Dermis microvascular lymphatic vessel endothelial cell (primary cell): Measurements from ENCODE around the gene PTH2. TPM values are rescaled to one million over a fixed set of nuclear protein-coding genes. Genes with fewer than 3 reads are reported as not detected.
"Not testable (repeated sequence)": the region's sequence is repeated elsewhere in the genome, so short reads cannot be mapped to it uniquely, and the experiment has no call there.

ENCODE experiments used
- DNase-seq, 2 donors: peaks; one replicate each; pipeline versions ENCODE4 v3.0.0 to v3.0.0-alpha.2; 2010; ENCODE audit warnings: low read depth in 2 of 2
- total RNA-seq: library from RNA; depleted of rRNA; stranded (reverse); fragments of >200 nt; gene quantifications from 2 replicates; pipeline ENCODE4 v1.2.1, GENCODE V29; 2014

PTH2 gene, protein sequence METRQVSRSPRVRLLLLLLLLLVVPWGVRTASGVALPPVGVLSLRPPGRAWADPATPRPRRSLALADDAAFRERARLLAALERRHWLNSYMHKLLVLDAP
- total RNA-seq: not detected in 2 replicates

GRCh38 chr19:49423071-49423984 lies at the start of gene PTH2:
Gene PTH2 (minus strand): TSS chr19:49423441. CDS start chr19:49423339, 102 bp downstream.
- DNase-seq: no peak

DNA sequence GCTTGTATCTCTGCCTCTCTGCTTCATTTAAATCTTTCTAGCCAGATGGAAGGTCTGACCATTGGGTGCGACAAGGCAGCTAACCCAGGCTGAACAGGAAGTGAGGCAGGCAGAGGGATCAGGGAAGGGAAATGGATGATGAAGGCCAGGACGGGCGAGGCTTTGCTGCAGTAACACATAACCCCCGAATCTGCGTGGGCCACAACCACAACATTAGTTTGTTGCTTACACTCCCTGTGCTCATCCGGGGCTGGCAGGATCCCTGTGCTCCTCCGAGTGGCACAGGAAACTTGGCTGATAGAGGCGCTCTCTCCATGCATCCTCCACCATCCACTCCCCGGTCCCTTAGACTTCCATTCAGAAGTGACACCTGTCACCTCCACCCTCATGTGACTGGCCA lies 49.7 kb upstream of the PTH2 start:
- no peak for DNase-seq

- no peak for DNase-seq
Measured at GRCh38 chr19:49470615-49470978, 47.4 kb upstream of the PTH2 start.

- no peak for DNase-seq
Measured at GRCh38 chr19:49469828-49470614, 46.8 kb upstream of the PTH2 start.

DNA sequence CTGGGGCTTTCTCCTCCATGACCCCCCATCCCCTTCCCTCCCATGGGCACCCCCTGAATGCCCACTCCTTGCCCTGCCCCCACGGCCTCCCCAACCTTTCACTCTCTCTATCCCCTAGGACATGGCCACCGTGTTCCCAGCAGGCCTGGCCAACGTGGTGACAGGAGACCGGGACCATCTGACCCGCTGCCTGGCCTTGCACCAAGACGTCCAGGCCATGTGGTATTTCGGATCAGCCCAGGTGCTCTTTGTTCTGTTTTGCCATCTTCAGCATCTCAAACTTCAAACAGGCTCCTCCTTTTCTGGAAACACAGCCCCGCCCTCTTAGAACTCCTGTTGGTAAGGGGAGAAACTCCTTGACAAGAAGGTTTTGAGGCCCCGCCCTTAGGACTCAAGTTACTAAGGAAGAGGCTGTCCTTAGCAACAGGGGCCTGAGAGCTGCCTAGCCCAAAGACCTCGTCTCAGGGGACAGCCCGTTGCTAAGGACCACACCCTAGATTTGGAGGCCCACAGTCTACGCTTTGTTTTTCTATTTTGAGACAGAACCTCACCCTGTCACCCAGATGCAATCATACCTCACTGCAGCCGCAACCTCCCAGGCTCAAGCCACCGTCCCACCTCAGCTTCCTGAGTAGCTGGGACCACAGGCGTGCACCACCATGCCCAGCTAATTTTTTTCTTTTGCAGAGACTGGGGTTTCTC lies 45.7 kb upstream of the PTH2 start:
- DNase-seq: no peak

- DNase-seq: no peak
Measured at GRCh38 chr19:49468199-49468598, 45.0 kb upstream of the PTH2 start.

GRCh38 chr19:49465371-49465770 lies 42.1 kb upstream of the PTH2 start:
- DNase-seq: no peak

DNA sequence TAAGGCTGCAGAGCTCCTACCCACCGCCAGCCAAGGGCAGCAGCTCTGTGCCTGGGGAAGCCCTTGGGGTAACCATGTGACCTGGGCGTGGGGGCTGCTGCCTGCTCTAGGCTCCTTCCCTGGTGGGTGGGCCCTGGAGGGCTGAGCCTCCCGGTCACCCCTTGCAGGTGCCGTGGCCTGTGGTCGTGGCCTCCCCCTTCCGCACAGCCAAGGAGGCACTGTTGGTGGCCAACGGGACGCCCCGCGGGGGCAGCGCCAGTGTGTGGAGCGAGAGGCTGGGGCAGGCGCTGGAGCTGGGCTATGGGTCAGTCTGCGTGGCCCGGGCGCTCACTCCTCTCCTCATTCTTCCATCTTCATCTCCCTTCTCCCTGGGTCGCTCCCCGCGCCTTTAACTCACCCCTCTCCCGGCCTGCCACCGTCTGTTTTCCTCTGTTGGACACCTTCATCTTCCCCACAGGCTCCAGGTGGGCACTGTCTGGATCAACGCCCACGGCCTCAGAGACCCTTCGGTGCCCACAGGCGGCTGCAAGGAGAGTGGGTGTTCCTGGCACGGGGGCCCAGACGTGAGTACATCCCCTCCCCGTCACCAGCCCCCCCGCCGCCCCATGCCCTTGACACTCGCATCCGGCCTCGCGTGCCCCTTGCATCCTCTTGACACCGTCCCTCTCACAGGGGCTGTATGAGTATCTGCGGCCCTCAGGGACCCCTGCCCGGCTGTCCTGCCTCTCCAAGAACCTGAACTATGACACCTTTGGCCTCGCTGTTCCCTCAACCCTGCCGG lies 40.9 kb upstream of the PTH2 start:
- no peak for DNase-seq

GRCh38 chr19:49462492-49462891 lies 39.3 kb upstream of the PTH2 start:
- DNase-seq: no peak

DNA sequence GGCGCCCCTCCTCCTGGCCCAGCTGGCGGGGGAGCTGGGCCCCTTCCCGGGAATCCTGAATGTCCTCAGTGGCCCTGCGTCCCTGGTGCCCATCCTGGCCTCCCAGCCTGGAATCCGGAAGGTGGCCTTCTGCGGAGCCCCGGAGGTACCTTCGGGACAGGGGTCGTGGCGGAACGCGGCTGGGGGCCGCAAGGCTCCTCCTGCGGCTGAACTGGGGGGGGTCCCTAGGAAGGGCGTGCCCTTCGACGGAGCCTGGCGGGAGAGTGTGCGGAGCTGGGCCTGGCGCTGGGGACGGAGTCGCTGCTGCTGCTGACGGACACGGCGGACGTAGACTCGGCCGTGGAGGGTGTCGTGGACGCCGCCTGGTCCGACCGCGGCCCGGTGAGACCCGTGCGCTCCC lies 38.4 kb upstream of the PTH2 start:
- DNase-seq: no peak

GRCh38 chr19:49461130-49461529 lies 37.9 kb upstream of the PTH2 start:
- DNase-seq: not testable (repeated sequence)

GRCh38 chr19:49459388-49459787 lies 36.1 kb upstream of the PTH2 start:
- DNase-seq: no peak

DNA sequence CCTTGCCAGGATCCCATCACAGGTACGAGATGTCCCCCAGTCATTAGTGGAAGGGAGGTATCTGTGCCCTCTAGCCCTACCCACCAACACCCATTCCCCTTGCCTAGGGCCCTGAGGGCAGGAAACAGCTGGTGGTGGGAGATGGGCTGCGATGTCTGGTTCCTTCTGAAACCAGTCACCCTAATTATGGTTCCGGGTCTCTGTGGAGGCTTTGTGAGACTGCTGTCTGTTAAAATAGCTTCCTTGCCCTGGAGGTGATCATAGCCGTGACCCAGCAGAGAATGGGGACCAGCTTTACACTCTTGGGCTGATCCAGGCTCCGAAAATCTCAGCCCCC lies 35.3 kb upstream of the PTH2 start:
- no peak for DNase-seq

DNA sequence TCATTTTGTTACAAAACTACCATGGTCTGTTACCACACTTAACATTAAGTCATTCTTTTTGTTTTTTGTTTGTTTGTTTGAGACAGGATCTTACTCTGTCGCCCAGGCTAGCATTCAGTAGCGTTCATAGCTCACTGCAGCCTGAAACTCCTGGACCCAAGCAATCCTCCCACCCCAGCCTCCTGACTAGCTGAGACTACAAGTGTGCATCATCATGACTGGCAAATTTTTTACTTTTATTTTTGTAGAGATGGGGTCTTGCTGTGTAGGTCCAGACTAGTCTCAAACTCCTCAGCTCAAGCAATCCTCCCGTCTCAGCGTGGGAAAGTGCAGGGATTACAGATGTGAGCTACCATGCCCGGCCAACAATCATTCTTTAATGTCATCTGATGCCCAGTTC lies 33.1 kb upstream of the PTH2 start:
- DNase-seq: no peak

DNA sequence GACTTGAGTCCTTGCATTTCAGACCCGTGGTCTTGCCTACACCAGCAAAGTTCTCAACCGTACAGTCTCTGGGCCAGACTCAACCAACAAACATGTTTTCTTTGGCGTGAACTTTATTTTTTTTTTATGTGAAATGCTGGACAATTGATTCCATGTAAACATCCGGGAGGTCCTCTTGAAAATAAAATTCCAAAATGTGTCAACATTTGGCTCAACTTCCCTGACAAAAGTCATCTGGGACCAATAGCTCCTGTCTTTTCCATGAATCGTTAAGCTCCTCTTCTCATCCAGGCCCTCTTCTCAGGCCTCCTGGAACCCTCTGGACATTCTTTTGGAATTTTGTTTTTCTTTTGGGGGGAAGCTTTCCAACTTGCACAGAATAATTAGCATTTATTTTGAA lies 32.5 kb upstream of the PTH2 start:
- no peak for DNase-seq

DNA sequence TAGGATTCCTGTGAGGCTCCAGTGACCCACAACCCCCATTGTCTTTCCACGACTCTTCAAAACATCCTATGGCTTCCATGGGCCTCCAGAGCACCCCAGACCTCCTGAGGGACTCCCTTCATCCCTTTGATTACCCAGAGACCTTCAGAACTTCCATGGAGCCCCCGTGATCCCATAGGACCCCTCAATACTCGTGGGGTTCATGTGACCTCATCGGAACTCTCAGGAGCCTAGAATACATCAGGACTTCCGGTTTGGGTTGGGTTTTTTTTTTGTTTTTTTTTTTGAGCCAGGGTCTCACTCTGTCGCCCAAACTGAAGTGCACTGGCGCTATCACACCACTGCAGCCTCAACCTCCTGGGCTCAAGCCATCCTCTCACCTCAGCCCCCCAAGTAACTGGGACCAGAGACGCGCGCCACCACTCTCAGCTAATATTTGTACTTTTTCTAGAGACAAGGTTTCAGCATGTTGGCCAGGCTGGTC lies 30.6 kb upstream of the PTH2 start:
- no peak for DNase-seq

DNA sequence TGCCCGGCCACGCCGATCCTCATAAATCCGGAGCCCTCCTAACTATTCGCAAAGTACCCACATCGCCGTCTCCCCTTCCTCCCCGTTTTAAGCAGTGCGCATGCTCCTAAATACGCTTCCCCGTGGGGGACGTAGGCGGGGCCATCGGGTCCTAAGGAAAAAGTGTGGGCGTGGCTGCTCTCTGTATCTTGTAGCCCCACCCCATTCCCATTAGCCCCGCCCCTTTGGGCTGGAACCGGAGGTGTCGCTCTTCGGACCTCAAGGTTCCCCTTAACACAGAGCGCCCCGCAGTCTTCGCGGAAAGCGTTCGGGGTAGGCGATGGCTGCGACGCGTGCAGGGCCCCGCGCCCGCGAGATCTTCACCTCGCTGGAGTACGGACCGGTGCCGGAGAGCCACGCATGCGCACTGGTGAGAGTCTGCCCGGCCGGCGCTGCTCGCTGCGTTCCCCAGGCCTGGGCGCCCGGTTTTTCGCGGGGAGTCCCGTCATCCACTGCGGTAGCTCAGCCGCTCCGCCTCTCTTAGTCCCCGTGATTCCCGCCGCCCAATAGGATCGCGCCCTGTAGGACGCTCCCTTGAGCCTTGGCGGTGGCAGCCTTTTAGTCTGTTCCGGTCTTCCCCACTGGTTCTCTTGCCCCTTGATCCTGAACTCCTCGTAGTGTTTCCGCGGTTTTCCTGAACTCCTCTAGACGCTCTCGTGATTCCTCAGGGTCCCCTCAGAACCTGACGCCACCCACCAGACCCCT lies 29.9 kb upstream of the PTH2 start, which contains the start of gene ALDH16A1:
ALDH16A1 (plus strand) TSS at position 213 of the 744 bp plus-strand sequence; CDS start at position 320, 107 bp downstream.
- DNase-seq: peak; percentile 93 to 98

DNA sequence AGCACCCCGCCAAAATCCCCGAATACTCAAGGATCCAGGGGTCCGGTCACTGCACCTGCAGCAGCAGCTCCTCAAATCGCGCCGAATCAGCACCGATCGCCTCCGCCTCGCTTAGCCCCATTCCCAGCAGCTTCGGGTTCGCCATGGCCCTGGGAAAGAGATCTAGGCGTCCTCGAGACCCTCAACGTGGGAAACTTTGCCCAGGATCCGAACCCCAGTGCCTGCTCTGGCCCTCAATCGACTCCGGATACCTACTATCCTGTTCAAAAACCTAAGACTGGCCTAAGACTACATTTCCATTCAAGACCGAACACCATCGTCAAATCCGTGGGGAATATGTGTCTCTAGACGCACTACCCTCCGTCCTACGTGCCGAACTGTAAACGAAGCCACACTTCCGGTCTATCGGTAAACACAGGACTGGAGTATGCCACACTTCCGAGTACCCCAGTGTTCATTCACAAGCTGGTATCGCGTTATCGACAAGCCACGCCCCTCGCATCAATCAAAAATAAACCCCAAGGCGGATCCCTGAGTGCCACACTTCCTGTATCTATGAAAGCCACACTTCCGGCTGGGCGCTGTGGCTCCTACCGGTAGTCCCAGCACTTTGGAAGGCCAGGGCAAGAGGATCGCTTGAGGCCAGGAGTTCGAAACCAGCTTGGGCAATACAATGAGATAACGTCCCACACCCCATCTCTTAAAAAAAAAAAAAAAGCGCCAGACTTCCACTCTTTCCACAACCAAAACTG lies 28.4 kb upstream of the PTH2 start, which contains the start of gene PIH1D1:
PIH1D1 (minus strand) TSS at position 385 of the 752 bp plus-strand sequence; CDS start at position 145, 240 bp downstream.
- DNase-seq: peak; percentile 99 to 100

- no peak for DNase-seq
Measured at GRCh38 chr19:49450405-49450804, 27.2 kb upstream of the PTH2 start.
